22Rv1 (cell line): ENCODE data around the gene PTPRG.

Experiments
- CTCF ChIP-seq: fragments of 450-650 bp; IDR thresholded peaks from 2 replicates; pipeline ENCODE4 v1.5.1; 2017; ENCODE audit warnings: mild to moderate bottlenecking
- ZFX ChIP-seq: fragments of 450-650 bp; IDR thresholded peaks from 2 replicates; pipeline ENCODE4 v1.6.1; 2017; ENCODE audit warnings: antibody characterized with exemption, borderline replicate concordance

GRCh38 chr3:61612211-61613194 is 51.1 kb downstream of the PTPRG start:
- no peak for TF ChIP-seq CTCF
- no peak for TF ChIP-seq ZFX
